Stimulated activated CD8-positive, alpha-beta memory T cell treated with anti-CD3 and anti-CD28 coated beads, Interleukin-15, amount 100 ng/mL, for 48 hours (primary cell): ENCODE data around the gene ICE2.

ENCODE experiments used
- DNase-seq, 2 donors: peaks; one replicate each; pipeline ENCODE4 v3.0.0-alpha.2; 2020; ENCODE audit warnings: low read depth in 2 of 2

Gene ICE2

GRCh38 chr15:60478566-60479360, at the start of gene ICE2:
ICE2 (minus strand) TSS chr15:60479142; CDS start chr15:60477977, 1,165 bp downstream.
- peak; percentile 95 to 98 for DNase-seq

- no peak for DNase-seq
These were observed 49.6 kb upstream of the ICE2 start for GRCh38 chr15:60528530-60528929.

GRCh38 chr15:60527456-60527855, 48.5 kb upstream of the ICE2 start:
- no peak for DNase-seq

- no peak for DNase-seq
These were observed 47.2 kb upstream of the ICE2 start for GRCh38 chr15:60526127-60526616.

GRCh38 chr15:60525341-60526039, 46.5 kb upstream of the ICE2 start:
- no peak for DNase-seq

GRCh38 chr15:60523056-60523455, 44.1 kb upstream of the ICE2 start:
- no peak for DNase-seq

GRCh38 chr15:60520825-60521368, 42.0 kb upstream of the ICE2 start:
- DNase-seq: peak; percentile 61 to 66

GRCh38 chr15:60520013-60520824, 41.3 kb upstream of the ICE2 start:
- no peak for DNase-seq

- no peak for DNase-seq
These were observed 40.3 kb upstream of the ICE2 start for GRCh38 chr15:60519218-60519617.

- DNase-seq: no peak
These were observed 39.6 kb upstream of the ICE2 start for GRCh38 chr15:60518511-60518910.

GRCh38 chr15:60514261-60514881, 35.4 kb upstream of the ICE2 start:
- DNase-seq: no peak

GRCh38 chr15:60513676-60514075, 34.7 kb upstream of the ICE2 start:
- no peak for DNase-seq

GRCh38 chr15:60512937-60513336, 34.0 kb upstream of the ICE2 start:
- DNase-seq: no peak

- DNase-seq: peak in 1 of 2 donors; percentile 15
These were observed 32.5 kb upstream of the ICE2 start for GRCh38 chr15:60511351-60512031.

- DNase-seq: no peak
These were observed 31.1 kb upstream of the ICE2 start for GRCh38 chr15:60510006-60510405.

- DNase-seq: no peak
These were observed 30.5 kb upstream of the ICE2 start for GRCh38 chr15:60509470-60509869.

GRCh38 chr15:60508442-60508841, 29.5 kb upstream of the ICE2 start:
- no peak for DNase-seq

- no peak for DNase-seq
These were observed 28.9 kb upstream of the ICE2 start for GRCh38 chr15:60507596-60508424.

- DNase-seq: no peak
These were observed 17.9 kb upstream of the ICE2 start for GRCh38 chr15:60496853-60497252.

GRCh38 chr15:60494108-60494507, 15.2 kb upstream of the ICE2 start:
- DNase-seq: no peak
